Thymus (tissue), 11 donors: ENCODE results near the gene TBL1XR1. TPM values are rescaled to one million over a fixed set of nuclear protein-coding genes. Genes with fewer than 3 reads are reported as not detected.
"Not testable (repeated sequence)": the region's sequence is repeated elsewhere in the genome, so short reads cannot be mapped to it uniquely, and the experiment has no call there.

Source experiments
- DNase-seq, 9 donors: peaks; one replicate each; pipeline ENCODE4 v3.0.0-alpha.2; 2013; ENCODE audit warnings: low spot score in 9 of 9, low read depth in 6 of 9, missing footprints in 1 of 9
- H3K27ac ChIP-seq, 2 donors: one replicate each; pipeline ENCODE4 v1.5.1; 2013; ENCODE audit warnings: control low read depth in 1 of 2, low read depth in 1 of 2, low read length in 1 of 2, mild to moderate bottlenecking in 1 of 2, moderate library complexity in 1 of 2
- H3K27me3 ChIP-seq, 2 donors: one replicate each; pipeline ENCODE4 v1.5.1; 2013; ENCODE audit warnings: low read length in 1 of 2; ENCODE audit not compliant: control insufficient read depth in 2 of 2, insufficient read depth in 1 of 2
- H3K36me3 ChIP-seq, 2 donors: one replicate each; pipeline ENCODE4 v1.5.1; 2013; ENCODE audit warnings: low read length in 1 of 2, mild to moderate bottlenecking in 1 of 2, moderate library complexity in 1 of 2; ENCODE audit not compliant: control insufficient read depth in 2 of 2, insufficient read depth in 2 of 2
- H3K4me1 ChIP-seq, 2 donors: one replicate each; pipeline ENCODE4 v1.5.1; 2013; ENCODE audit warnings: low read length in 2 of 2; ENCODE audit not compliant: control insufficient read depth in 2 of 2, insufficient read depth in 2 of 2
- H3K4me3 ChIP-seq, 2 donors: one replicate each; pipeline ENCODE4 v1.5.1; 2013; ENCODE audit warnings: low read length in 2 of 2, control low read depth in 1 of 2, mild to moderate bottlenecking in 1 of 2
- H3K9me3 ChIP-seq, 2 donors: one replicate each; pipeline ENCODE4 v1.5.1; 2013; ENCODE audit warnings: low read length in 1 of 2, mild to moderate bottlenecking in 1 of 2; ENCODE audit not compliant: control insufficient read depth in 2 of 2, insufficient read depth in 1 of 2
- WGBS: extraction: QIAGEN DNeasy Blood & Tissue Kit; methylation state at CpG from one replicate; pipeline ENCODE4 v1.1.7; 2013; 5-methylcytosine and 5-hydroxymethylcytosine counted together
- polyA plus RNA-seq: library from polyadenylated mRNA; stranded (reverse); fragments of 200-250 nt; gene quantifications from one replicate; pipeline ENCODE4 v1.2.3, GENCODE V29; 2013
- total RNA-seq: library from RNA; stranded (reverse); fragments of 120-200 nt; gene quantifications from one replicate; pipeline ENCODE4 v1.2.4, GENCODE V29; 2013
- donor health status: healthy.

TBL1XR1 gene
- total and polyA plus RNA-seq, 2 donors, result 66.5 to 130 TPM

DNA sequence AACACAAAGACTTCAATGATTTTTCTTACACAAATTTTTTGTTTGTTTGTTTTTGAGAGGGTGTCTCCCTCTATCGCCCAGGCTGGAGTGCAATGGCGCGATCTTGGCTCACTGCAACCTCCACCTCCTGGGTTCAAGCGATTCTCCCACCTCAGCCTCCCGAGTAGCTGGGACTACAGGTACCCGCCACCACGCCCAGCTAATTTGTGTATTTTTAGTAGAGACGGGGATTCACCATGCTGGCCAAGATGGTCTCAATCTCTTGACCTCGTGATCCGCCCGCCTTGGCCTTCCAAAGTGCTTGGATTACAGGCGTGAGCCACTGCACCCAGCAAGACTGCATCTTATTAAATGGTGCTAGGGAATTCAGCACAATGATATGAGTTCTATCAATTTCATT is 4.0 kb downstream of the TBL1XR1 start:
- not testable (repeated sequence) for H3K27ac ChIP-seq, H3K9me3 ChIP-seq, H3K27me3 ChIP-seq, DNase-seq, H3K4me3 ChIP-seq
- Histone ChIP-seq H3K36me3 (peaks cover 0 to 15% of the 10 kb centered on the region in 2 donors), H3K4me1 (peaks cover 23 to 34% of the 10 kb centered on the region in 2 donors)
- 96% methylated on average over 12 of the region's 12 CpGs for WGBS

DNA sequence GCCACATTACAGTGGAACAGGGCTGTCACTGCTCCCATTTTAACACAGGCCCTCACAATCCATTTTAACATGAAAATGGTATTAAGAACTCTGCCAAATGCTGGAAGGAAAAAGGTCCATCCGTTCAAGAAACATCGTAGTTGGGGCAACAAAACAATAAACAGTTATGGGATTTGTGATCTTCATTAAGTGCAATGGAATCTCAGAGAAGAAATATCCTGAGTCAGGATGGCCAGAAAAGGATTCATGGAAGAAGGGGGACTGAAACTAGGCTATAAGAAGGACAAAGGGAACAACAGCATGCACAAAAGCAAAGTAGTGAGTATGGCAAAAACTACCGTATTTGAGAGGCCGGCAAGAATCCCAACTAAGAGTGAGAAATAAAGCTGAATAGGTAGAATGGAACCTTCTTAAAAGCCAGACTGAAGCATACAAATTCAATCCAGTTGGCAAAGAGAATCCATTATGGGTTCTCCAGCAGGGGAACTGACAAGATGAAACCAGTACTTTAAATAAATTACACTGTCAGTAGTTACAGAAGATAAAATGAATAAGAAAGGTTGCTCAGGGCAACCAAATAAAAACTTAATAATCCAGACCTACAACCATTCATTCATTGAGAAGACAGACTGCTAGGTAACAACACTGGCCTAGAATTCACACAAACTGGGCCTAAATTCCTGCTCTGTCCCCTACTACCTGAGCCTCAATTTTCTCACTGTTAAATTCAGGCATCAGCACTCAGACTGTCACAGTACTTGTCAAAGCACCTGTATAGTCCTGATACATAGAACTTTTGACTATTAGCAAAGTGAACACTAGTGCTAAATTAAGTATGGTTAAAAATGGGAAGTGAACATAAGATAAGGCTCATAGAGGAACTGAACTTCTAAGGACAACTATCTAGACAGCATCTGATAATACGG is 6.3 kb downstream of the TBL1XR1 start:
- Histone ChIP-seq H3K27ac (peak overlapping the region in 1 of 2 donors; percentile 29), H3K4me1 (peaks cover 23 to 34% of the 10 kb centered on the region in 2 donors), H3K4me3 (no peak overlapping the region), H3K9me3 (peaks cover 0 to 4% of the 10 kb centered on the region in 2 donors), H3K27me3 (no peaks in the 10 kb centered on the region), H3K36me3 (peaks cover 0 to 15% of the 10 kb centered on the region in 2 donors)
- DNase-seq, result no peak
- WGBS, result 83% methylated on average over 5 of the region's 5 CpGs

DNA sequence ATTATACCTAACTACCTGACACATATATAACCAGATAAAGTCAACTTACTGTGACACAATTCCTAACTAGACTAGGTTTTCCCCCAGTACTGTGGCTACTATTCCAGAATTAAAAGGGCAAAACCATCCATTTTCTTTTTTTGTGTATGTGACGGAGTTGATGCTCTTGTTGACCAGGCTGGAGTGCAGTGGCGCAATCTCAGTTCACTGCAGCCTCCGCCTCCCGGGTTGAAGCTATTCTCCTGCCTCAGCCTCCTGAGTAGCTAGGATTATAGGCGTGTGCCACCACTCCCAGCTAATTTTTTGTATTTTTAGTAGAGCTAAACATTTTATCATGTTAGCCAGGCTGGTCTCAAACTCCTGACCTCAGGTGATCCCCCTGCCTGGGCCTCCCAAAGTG is 7.1 kb downstream of the TBL1XR1 start:
- Histone ChIP-seq H3K4me1 (peaks cover 25 to 36% of the 10 kb centered on the region in 2 donors), H3K36me3 (peaks cover 0 to 15% of the 10 kb centered on the region in 2 donors)
- H3K27ac ChIP-seq, H3K4me3 ChIP-seq, DNase-seq, H3K9me3 ChIP-seq, H3K27me3 ChIP-seq: not testable (repeated sequence)
- WGBS, result 97% methylated on average over 5 of the region's 5 CpGs

DNA sequence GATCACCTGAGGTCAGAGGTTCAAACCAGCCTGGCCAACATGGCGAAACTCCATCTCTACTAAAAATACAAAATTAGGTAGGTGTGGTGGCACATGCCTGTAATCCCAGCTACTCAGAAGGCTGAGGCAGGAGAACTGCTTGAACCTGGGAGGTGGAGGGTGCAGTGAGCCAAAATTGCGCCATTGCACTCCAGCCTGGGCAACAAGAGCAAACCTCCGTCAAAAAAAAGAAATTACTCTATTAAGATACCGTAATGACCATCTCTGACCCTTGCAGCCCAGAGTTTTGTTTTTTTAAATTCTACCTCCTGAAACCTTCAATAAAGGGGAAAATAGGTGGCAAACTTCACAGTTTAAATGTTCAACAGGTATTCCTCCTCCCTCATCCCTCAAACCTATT is 9.0 kb downstream of the TBL1XR1 start:
- H3K27me3 ChIP-seq, H3K4me3 ChIP-seq, H3K9me3 ChIP-seq, H3K36me3 ChIP-seq, DNase-seq, H3K27ac ChIP-seq: not testable (repeated sequence)
- WGBS, result 97% methylated on average over 4 of the region's 4 CpGs
- peaks cover 27 to 40% of the 10 kb centered on the region in 2 donors for H3K4me1 ChIP-seq

DNA sequence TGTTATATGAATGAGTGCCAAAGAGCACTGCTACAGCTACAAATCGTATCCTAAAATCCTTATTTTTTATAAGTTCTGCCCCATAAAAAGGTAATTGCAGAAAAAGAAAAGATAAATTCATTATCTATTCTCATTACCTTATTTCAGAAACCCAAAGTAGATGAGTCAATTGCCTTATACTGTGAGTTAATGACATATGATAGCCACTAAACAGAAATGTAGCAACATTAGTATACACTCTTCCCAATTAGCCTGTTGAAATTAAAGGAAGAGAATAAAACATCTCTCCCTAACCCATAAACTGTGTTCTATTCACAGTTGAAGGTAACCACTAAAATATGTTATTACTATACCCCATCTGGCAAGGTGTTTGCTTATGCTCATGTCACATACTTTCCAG is 11.0 kb downstream of the TBL1XR1 start:
- Histone ChIP-seq H3K27ac (no peak overlapping the region), H3K36me3 (peaks cover 0 to 6% of the 10 kb centered on the region in 2 donors), H3K9me3 (no peaks in the 10 kb centered on the region), H3K27me3 (no peaks in the 10 kb centered on the region), H3K4me1 (peaks cover 19 to 36% of the 10 kb centered on the region in 2 donors), H3K4me3 (no peak overlapping the region)
- 92% methylated on average over 1 of the region's 1 CpG for WGBS
- DNase-seq, result no peak

DNA sequence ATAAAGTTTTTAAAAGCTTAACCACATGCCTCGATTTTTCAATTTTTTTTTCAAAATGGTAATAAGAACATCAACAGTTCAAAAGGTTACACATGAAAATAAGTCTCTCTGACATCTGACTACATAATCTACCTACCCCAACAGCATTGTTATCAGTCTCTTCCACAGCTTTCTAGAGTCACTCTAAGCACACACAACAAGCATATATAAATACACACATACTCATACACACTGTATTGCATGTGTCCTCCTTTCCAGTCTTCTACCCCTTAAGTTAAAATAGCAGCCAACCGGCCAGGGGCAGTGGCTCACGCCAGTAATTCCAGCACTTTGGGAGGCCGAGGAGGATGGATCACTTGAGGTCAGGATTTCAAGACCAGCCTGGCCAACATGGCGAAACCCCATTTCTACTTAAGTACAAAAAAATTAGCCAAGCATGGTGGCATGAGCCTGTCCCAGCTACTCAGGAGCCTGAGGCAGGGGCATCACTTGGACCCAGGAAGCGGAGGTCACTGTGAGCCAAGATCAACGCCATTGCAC is 12.2 kb downstream of the TBL1XR1 start:
- peaks cover 20 to 34% of the 10 kb centered on the region in 2 donors for H3K4me1 ChIP-seq
- H3K4me3 ChIP-seq, result no peak overlapping the region
- no peak for DNase-seq
- 97% methylated on average over 7 of the region's 7 CpGs for WGBS
- no peak overlapping the region for H3K27ac ChIP-seq
- H3K9me3 ChIP-seq, result no peaks in the 10 kb centered on the region
- peaks cover 0 to 3% of the 10 kb centered on the region in 2 donors for H3K36me3 ChIP-seq
- no peaks in the 10 kb centered on the region for H3K27me3 ChIP-seq

DNA sequence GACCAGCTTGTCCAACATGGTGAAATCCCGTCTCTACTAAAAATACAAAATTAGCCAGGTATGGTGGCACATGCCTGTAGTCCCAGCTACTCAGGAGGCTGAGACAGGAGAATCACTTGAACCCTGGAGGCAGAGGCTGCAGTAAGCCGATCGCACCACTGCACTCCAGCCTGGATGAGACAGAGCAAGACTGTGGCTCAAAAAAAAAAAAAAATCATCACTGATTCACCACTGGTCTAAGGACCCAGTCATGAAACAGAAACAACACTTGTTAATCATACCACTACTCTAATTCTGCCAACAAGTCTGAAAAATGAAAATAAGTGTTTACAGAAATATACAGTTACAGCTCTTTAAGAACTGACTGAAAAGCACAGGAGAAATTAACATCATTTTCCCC is 12.7 kb downstream of the TBL1XR1 start:
- H3K27me3 ChIP-seq, H3K9me3 ChIP-seq, DNase-seq, H3K36me3 ChIP-seq, H3K27ac ChIP-seq, H3K4me3 ChIP-seq: not testable (repeated sequence)
- H3K4me1 ChIP-seq, result peaks cover 20 to 39% of the 10 kb centered on the region in 2 donors
- WGBS, result 93% methylated on average over 3 of the region's 3 CpGs

DNA sequence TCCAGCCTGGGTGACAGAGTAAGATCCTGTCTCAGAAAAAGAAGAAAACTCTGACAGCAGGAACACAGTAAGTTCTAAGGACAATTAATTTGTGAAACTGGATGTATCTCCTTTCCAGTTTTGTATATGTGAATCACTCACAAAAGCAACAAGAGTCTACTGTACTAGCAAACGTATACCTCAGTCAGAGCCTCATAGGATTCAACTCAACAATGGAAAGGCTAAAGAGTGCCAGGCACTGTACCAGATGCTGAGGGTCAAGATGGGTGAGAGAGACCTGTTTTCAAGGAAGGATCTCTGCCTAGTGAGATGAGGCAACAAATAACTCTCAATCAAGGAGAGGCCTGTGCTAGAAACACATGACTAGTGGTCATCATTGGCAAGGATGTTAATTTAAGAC is 14.9 kb downstream of the TBL1XR1 start:
- peaks cover 20 to 49% of the 10 kb centered on the region in 2 donors for H3K4me1 ChIP-seq
- DNase-seq, result no peak

DNA sequence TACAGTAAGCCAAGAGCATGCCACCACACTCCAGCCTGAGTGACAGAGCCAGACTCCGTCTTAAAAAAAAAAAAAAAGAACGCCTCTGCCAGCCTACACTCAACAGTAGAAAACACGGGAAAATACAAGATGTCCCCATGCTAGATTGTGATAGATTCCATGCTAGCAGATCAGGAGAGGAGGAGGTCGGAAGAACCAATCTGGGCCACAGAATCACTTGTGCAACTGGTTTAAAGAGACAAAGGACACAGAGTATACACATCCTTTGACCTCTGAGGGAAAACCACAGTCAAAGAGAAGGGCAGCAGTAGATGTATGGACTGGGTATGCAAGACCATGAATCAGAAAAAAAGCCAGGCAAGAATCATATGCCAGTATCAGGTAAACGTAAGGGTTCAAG is 15.9 kb downstream of the TBL1XR1 start:
- Histone ChIP-seq H3K4me3 (no peak overlapping the region), H3K9me3 (no peaks in the 10 kb centered on the region), H3K27ac (no peak overlapping the region), H3K36me3 (peaks cover 4 to 15% of the 10 kb centered on the region in 2 donors), H3K27me3 (no peaks in the 10 kb centered on the region), H3K4me1 (peaks cover 20 to 49% of the 10 kb centered on the region in 2 donors)
- WGBS, result 90% methylated on average over 5 of the region's 5 CpGs
- DNase-seq, result no peak

More for the DNA sequence above, 14.9 kb downstream of the TBL1XR1 start:
- Histone ChIP-seq H3K36me3 (peaks cover 0 to 8% of the 10 kb centered on the region in 2 donors), H3K4me3 (no peak overlapping the region), H3K9me3 (no peaks in the 10 kb centered on the region), H3K27ac (peak overlapping the region; percentile 14 to 55), H3K27me3 (no peaks in the 10 kb centered on the region)
- WGBS, result 93% methylated on average over 1 of the region's 1 CpG
